Mesenchymal stem cell (in vitro differentiated cells and primary cell): ENCODE measurements around the gene NRDE2.

Experiments
- DNase-seq: peaks from one replicate; pipeline ENCODE4 v3.0.0-alpha.2; 2013
- H2AFZ ChIP-seq: one replicate; pipeline ENCODE4 v1.6.1; 2013; ENCODE audit warnings: low read depth, mild to moderate bottlenecking, control low read depth, inconsistent platforms, low read length, moderate library complexity
- H2AK5ac ChIP-seq: 2 replicates; pipeline ENCODE4 v1.6.1; 2013; ENCODE audit warnings: low read length, moderate library complexity, mild to moderate bottlenecking, inconsistent platforms; ENCODE audit not compliant: severe bottlenecking
- H2BK120ac ChIP-seq: one replicate; pipeline ENCODE4 v1.6.1; 2013; ENCODE audit warnings: low read depth, mild to moderate bottlenecking, inconsistent platforms, low read length, moderate library complexity
- H2BK12ac ChIP-seq, 2 experiments: one replicate each; pipeline ENCODE4 v1.6.1; 2013; ENCODE audit warnings: inconsistent platforms in 2 of 2, low read length in 2 of 2, mild to moderate bottlenecking in 2 of 2, moderate library complexity in 2 of 2, control low read depth in 1 of 2
- H2BK15ac ChIP-seq: one replicate; pipeline ENCODE4 v1.6.1; 2013; ENCODE audit warnings: mild to moderate bottlenecking, low read depth, inconsistent platforms; ENCODE audit not compliant: poor library complexity, severe bottlenecking
- H2BK5ac ChIP-seq: 2 replicates; pipeline ENCODE4 v1.6.1; 2013; ENCODE audit warnings: low read depth, mild to moderate bottlenecking, low read length, control low read depth, inconsistent platforms; ENCODE audit not compliant: poor library complexity, severe bottlenecking
- H3K14ac ChIP-seq, 2 experiments: one replicate each; pipeline ENCODE4 v1.6.1; 2013; ENCODE audit warnings: inconsistent platforms in 2 of 2, low read length in 2 of 2, control low read depth in 1 of 2, mild to moderate bottlenecking in 1 of 2, moderate library complexity in 1 of 2
- H3K18ac ChIP-seq, 2 experiments: one replicate each; pipeline ENCODE4 v1.6.1; 2013; ENCODE audit warnings: inconsistent platforms in 2 of 2, low read length in 2 of 2, control low read depth in 1 of 2, low read depth in 1 of 2, mild to moderate bottlenecking in 1 of 2
- H3K23ac ChIP-seq, 2 experiments: one replicate each; pipeline ENCODE4 v1.6.1; 2013; ENCODE audit warnings: inconsistent platforms in 2 of 2, low read length in 2 of 2, mild to moderate bottlenecking in 2 of 2, moderate library complexity in 2 of 2, control low read depth in 1 of 2
- H3K27ac ChIP-seq: 2 replicates; pipeline ENCODE4 v1.5.1; 2013; ENCODE audit warnings: mild to moderate bottlenecking, moderate library complexity, low read length, control low read depth, inconsistent platforms; ENCODE audit not compliant: poor library complexity, severe bottlenecking
- H3K27me3 ChIP-seq, 2 experiments: 2 replicates each; pipeline versions ENCODE4 v1.6.1 to v1.7.0; 2013; ENCODE audit warnings: low read length in 2 of 2, mild to moderate bottlenecking in 2 of 2, moderate library complexity in 2 of 2, control low read depth in 1 of 2, inconsistent platforms in 1 of 2; ENCODE audit not compliant: control insufficient read depth in 1 of 2, insufficient read depth in 1 of 2
- H3K36me3 ChIP-seq, 2 experiments: 2 replicates each; pipeline versions ENCODE4 v1.6.1 to v1.7.0; 2013; ENCODE audit warnings: low read length in 2 of 2, control low read depth in 1 of 2, inconsistent platforms in 1 of 2, low read depth in 1 of 2, mild to moderate bottlenecking in 1 of 2; ENCODE audit not compliant: insufficient read depth in 2 of 2, control insufficient read depth in 1 of 2
- H3K4ac ChIP-seq, 2 experiments: one replicate each; pipeline ENCODE4 v1.6.1; 2013; ENCODE audit warnings: inconsistent platforms in 2 of 2, low read length in 2 of 2, mild to moderate bottlenecking in 2 of 2, moderate library complexity in 2 of 2, control low read depth in 1 of 2, low read depth in 1 of 2
- H3K4me1 ChIP-seq: 2 replicates; pipeline ENCODE4 v1.6.1; 2013; ENCODE audit warnings: low read depth, low read length, control low read depth; ENCODE audit not compliant: control insufficient read depth, insufficient read depth
- H3K4me2 ChIP-seq: 2 replicates; pipeline ENCODE4 v1.6.1; 2013; ENCODE audit warnings: low read length, mild to moderate bottlenecking, inconsistent platforms; ENCODE audit not compliant: poor library complexity, severe bottlenecking
- H3K4me3 ChIP-seq, 2 experiments: 2 replicates each; pipeline versions ENCODE4 v1.5.1 to v1.7.0; 2013; ENCODE audit warnings: low read length in 2 of 2, mild to moderate bottlenecking in 2 of 2, control low read depth in 1 of 2, low read depth in 1 of 2; ENCODE audit not compliant: insufficient read depth in 1 of 2
- H3K79me1 ChIP-seq: replicated peaks from 2 replicates; pipeline ENCODE4 v1.6.1; 2013; ENCODE audit warnings: mild to moderate bottlenecking, control low read depth, low read length, inconsistent platforms; ENCODE audit not compliant: poor library complexity, severe bottlenecking
- H3K9ac ChIP-seq: 2 replicates; pipeline ENCODE4 v1.7.0; 2013; ENCODE audit warnings: mild to moderate bottlenecking, low read length, moderate library complexity
- H3K9me3 ChIP-seq: 2 replicates; pipeline ENCODE4 v1.7.0; 2013; ENCODE audit warnings: mild to moderate bottlenecking, low read length; ENCODE audit not compliant: control insufficient read depth
- H4K8ac ChIP-seq: one replicate; pipeline ENCODE4 v1.6.1; 2013; ENCODE audit warnings: inconsistent platforms, mild to moderate bottlenecking, low read length, moderate library complexity
- H4K91ac ChIP-seq: one replicate; pipeline ENCODE4 v1.6.1; 2013; ENCODE audit warnings: mild to moderate bottlenecking, low read length, inconsistent platforms
- WGBS: methylation state at CpG from one replicate; pipeline ENCODE4 v1.1.7; 2013; ENCODE audit warnings: mixed read lengths; 5-methylcytosine and 5-hydroxymethylcytosine counted together

Gene NRDE2

DNA sequence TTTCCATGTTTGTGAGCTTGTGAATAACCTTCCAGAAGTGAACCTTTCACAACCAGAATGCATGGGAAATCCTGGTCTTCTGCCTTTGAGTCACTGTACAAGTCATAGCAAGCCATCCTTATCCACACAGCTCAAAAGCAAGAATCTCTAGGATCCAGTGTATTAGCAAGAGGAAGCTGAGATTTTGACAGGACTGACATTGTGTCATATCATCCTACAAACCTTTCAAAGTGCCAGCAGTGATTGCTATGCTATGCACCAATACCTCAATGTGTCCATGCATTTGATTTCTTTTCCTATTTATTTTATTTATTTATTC lies 13.5 kb upstream of the NRDE2 start:
- Histone ChIP-seq H2AFZ (no peak overlapping the region), H3K18ac (no peak overlapping the region), H3K4me2 (no peak overlapping the region), H3K9me3 (no peaks in the 10 kb centered on the region), H2BK5ac (no peak overlapping the region), H3K79me1 (no peaks in the 10 kb centered on the region), H4K91ac (no peak overlapping the region), H3K9ac (no peak overlapping the region), H3K14ac (no peak overlapping the region), H2AK5ac (no peak overlapping the region), H3K27me3 (peaks cover 0 to 10% of the 10 kb centered on the region in 2 experiments), H2BK120ac (no peak overlapping the region), H4K8ac (no peak overlapping the region), H3K23ac (no peak overlapping the region), H2BK12ac (no peak overlapping the region), H3K36me3 (no peaks in the 10 kb centered on the region), H3K4me1 (peaks cover 4% of the 10 kb centered on the region), H2BK15ac (no peak overlapping the region), H3K27ac (no peak overlapping the region), H3K4me3 (no peak overlapping the region), H3K4ac (no peak overlapping the region)
- DNase-seq, result no peak

- H3K9me3 ChIP-seq, result no peaks in the 10 kb centered on the region
- no peaks in the 10 kb centered on the region for H3K36me3 ChIP-seq
- no peaks in the 10 kb centered on the region for H3K79me1 ChIP-seq
- H3K4me2 ChIP-seq, result no peak overlapping the region
- H3K4me3 ChIP-seq, result no peak overlapping the region
- no peak overlapping the region for H4K91ac ChIP-seq
- no peak overlapping the region for H3K18ac ChIP-seq
- no peak overlapping the region for H2AFZ ChIP-seq
- H3K4me1 ChIP-seq, result peaks cover 4% of the 10 kb centered on the region
- H2BK120ac ChIP-seq, result no peak overlapping the region
- H3K9ac ChIP-seq, result no peak overlapping the region
- H3K27me3 ChIP-seq, result peaks cover 4 to 10% of the 10 kb centered on the region in 2 experiments
- 83% methylated on average over 8 of the region's 10 CpGs for WGBS
- no peak for DNase-seq
- no peak overlapping the region for H3K14ac ChIP-seq
- no peak overlapping the region for H2AK5ac ChIP-seq
- H2BK15ac ChIP-seq, result no peak overlapping the region
- no peak overlapping the region for H3K23ac ChIP-seq
- H3K4ac ChIP-seq, result no peak overlapping the region
- no peak overlapping the region for H4K8ac ChIP-seq
- H2BK12ac ChIP-seq, result no peak overlapping the region
- H2BK5ac ChIP-seq, result no peak overlapping the region
- H3K27ac ChIP-seq, result no peak overlapping the region
These were observed 12.8 kb upstream of the NRDE2 start for GRCh38 chr14:90344331-90345238.

DNA sequence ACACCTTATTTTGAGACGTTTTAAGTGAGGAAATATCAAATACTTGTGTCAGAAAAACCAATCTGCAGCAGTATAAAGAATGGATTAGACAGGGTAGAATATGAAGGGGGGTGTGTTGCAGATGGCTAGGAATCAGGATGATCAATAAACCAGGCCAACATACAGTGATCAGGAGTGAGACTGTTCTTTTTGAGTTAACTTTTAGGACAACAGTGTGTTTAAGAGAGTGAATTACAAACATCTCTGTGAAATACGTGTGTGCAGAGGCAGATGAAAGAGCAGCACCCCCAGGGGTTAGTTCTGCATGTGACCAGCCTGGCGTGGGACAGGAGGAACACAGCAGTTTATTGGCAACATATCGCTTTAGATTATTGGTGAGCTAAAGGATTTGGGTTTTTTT lies 10.6 kb upstream of the NRDE2 start:
- no peaks in the 10 kb centered on the region for H3K79me1 ChIP-seq
- no peak overlapping the region for H3K27ac ChIP-seq
- no peak overlapping the region for H3K4ac ChIP-seq
- H3K4me3 ChIP-seq, result no peak overlapping the region
- no peak overlapping the region for H2AFZ ChIP-seq
- H4K91ac ChIP-seq, result no peak overlapping the region
- H3K9ac ChIP-seq, result no peak overlapping the region
- peaks cover 4% of the 10 kb centered on the region for H3K4me1 ChIP-seq
- H2BK120ac ChIP-seq, result no peak overlapping the region
- no peak overlapping the region for H2BK5ac ChIP-seq
- H2AK5ac ChIP-seq, result no peak overlapping the region
- H3K27me3 ChIP-seq, result peaks cover 8 to 21% of the 10 kb centered on the region in 2 experiments
- no peak overlapping the region for H2BK12ac ChIP-seq
- no peak overlapping the region for H3K18ac ChIP-seq
- no peaks in the 10 kb centered on the region for H3K9me3 ChIP-seq
- no peak overlapping the region for H4K8ac ChIP-seq
- 79% methylated on average over 4 of the region's 4 CpGs for WGBS
- DNase-seq, result no peak
- no peak overlapping the region for H2BK15ac ChIP-seq
- no peak overlapping the region for H3K14ac ChIP-seq
- H3K36me3 ChIP-seq, result no peaks in the 10 kb centered on the region
- H3K4me2 ChIP-seq, result no peak overlapping the region
- H3K23ac ChIP-seq, result no peak overlapping the region

DNA sequence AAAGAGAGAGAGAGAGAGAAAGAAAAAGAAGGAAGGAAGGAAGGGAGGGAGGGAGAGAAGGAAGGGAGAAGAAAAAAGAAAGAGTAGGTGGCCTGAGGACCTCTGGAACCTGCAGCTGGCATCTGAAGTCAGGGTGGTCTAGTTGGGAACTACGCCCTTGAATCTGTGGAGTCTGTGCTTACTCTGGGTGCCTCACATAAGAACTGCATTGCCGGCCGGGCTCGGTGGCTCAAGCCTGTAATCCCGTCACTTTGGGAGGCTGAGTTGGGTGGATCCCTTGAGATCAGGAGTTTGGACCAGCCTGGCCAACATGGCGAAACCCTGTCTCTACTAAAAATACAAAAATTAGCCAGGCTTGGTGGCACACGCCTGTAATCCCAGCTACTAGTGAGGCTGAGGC lies 10.0 kb upstream of the NRDE2 start:
- Histone ChIP-seq H2BK12ac (no peak overlapping the region), H3K79me1 (no peaks in the 10 kb centered on the region), H3K4me1 (peaks cover 4% of the 10 kb centered on the region), H4K91ac (no peak overlapping the region), H2BK15ac (no peak overlapping the region), H2BK120ac (no peak overlapping the region), H2BK5ac (no peak overlapping the region), H3K36me3 (no peaks in the 10 kb centered on the region), H3K9me3 (no peaks in the 10 kb centered on the region), H3K9ac (no peak overlapping the region), H2AK5ac (no peak overlapping the region), H3K23ac (no peak overlapping the region), H3K4me3 (no peak overlapping the region), H3K14ac (no peak overlapping the region), H3K4ac (no peak overlapping the region), H3K4me2 (no peak overlapping the region), H3K27ac (no peak overlapping the region), H4K8ac (no peak overlapping the region), H3K27me3 (peaks cover 8 to 26% of the 10 kb centered on the region in 2 experiments), H2AFZ (no peak overlapping the region), H3K18ac (no peak overlapping the region)
- no peak for DNase-seq
- WGBS, result 82% methylated on average over 5 of the region's 7 CpGs
